ENCODE results near the gene PMM2.
"Not testable (repeated sequence)": the region's sequence is repeated elsewhere in the genome, so short reads cannot be mapped to it uniquely, and the experiment has no call there.

Gene PMM2

DNA sequence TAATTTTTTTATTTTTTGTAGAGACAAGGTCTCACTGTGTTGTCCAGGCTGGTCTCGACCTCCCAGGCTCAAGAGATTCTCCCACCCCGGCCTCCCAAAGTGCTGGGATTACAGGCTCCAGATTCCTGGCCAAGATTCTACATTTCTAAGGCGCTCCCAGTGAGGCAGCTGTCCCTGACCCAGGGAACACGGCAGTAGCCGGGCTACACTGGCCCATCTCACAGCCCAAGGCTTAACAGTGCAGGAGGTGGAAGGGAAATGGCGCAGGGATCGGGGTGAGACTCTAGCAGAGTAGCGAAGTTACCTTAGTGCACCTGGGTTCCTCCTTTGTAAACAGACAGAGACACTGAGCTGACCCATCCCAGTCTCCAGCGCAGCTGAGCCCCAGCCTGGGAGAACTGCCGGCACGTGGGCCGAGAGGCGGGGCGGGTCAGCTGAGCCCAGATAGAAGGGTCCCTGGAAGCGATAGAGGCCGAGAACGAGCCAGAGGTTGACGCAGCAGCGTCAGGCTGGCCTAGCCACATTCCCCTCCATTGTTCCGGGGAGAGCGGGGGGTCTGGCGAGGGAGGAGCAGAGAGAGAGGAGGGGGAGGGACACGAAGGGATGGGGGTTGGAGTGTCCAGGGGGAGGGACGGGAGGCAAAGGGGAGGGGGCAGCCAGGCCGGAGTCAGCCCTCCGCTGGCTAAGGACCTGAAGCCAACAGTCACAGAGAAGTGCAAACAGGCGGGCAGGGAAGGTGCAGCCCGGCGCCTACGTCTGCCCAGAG lies 68.7 kb downstream of the PMM2 start:
- no peak for DNase-seq (ENCODE audit: low read depth in 2 of 3, low spot score in 2 of 3)

DNA sequence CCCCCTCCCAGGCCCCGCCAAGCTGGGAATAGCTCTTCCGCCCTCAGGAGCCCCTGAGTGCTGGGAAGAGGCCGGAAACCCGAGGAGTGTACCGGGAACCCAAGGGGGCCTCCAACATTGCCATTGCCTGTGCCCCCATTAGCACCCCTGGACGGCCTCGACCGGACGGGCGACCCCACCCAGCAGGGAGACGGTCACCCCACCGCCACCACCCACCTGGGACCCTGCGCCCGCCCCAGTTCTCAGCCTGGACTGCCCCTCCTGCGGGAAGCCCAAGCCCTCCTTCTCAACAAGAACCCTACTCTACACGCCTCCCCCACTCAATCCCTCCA lies 69.2 kb downstream of the PMM2 start:
- DNase-seq (ENCODE audit: low read depth in 2 of 3, low spot score in 2 of 3) = no peak

DNA sequence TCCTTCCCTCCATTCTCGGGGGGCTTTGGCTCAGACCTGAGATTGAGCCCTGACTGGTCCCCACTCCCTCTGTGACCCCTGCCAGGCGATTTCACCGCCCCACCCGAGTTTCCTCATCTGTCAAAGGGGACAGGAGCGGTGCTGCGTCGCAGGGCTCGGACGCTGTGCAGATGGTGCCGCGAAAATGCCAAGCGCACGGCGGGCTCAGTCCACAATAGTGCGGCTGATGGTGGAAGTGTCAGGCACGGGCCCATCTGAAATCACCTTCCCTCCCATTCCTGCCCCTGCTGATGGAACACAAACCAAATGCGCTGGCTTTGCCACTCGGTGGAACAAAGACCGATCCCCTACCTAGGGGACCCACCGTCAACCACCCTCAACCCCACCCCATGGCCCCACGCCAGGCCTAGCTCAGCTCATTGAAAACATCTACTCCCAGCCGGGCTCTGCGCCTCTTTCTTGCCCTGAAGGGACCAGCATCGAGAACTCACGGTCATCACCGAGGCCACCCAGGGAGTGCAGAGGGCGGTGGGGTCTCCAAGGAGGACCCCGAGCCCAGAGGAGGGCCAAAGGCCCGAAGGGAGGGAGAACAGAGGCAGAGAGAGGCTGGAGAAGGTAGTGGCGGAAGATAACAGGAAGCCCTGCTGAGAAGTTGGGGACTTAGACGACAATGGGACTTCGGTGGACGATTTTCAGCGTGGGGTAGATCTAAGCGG lies 69.7 kb downstream of the PMM2 start:
- DNase-seq (ENCODE audit: low read depth in 2 of 3, low spot score in 2 of 3) = no peak

DNA sequence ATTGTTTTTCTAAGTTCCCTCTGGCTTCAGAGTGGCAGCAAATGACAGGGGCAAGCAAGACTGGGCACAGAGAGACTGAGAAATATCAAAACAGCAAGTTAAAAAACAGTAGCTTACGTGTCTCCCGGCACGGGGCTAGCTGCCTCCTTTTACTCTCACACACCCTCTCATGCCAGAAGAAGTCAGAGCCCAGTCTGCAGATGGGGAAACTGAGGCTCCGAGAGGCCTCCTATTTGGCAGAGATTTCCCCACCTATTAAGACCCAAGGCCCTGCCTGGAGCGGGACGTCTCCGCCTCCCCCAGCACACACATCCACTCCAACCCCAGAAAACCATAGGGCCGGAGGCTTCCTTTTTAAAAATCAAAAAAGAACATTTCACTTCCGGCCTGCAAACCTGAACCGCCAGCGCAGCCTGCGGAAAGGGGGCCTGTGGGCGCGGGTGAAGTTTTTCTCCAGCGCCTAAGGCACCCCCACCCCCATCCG lies 70.3 kb downstream of the PMM2 start:
- DNase-seq (ENCODE audit: low read depth in 2 of 3, low spot score in 2 of 3) = no peak

DNA sequence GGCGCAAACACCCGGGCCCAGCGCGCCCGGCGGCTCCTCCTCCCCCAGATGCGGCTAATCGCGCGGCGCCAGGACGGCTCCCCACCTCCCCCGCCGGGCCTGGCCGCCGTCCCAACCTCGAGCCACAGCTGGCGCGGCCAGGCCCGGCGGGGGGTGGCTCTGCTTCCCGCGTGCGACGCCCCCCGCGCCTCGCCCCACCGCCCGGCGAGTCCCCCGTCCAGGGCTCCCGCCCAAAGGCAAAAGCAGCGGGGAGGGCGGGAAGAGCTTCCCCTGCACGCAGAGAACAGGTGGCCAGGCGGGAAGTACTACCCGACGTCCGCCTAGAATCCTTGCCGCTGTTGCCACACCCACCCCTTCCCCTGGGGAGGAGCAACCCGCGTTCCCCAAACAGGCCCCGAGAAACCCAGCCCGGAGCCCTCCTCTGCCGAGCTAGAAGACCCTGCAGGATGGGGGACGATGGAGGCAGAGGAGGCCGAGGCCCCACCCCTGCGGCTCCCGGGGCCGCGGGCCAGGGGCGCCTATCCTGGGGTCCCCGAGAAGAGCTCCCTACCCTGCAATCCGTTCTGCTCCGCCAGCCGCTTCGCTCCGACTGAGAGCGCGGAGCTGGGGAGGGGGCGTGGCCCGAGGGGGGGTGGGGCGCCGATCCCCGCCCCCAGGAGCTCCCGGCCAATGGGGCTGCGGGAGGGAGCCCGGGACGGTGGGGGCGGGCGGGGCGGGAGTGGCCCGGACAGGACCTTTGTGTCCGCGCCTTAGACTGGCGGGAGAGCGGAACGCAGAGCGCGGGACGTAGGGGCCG lies 71.0 kb downstream of the PMM2 start, which contains the start of gene CARHSP1:
TSS of gene CARHSP1 (minus strand) at position 591 of the 796 bp plus-strand sequence. CDS start 9,678 bp downstream, outside the sequence.
- DNase-seq (ENCODE audit: low read depth in 2 of 3, low spot score in 2 of 3) = peak; percentile 61 to 85 (median 80)

DNA sequence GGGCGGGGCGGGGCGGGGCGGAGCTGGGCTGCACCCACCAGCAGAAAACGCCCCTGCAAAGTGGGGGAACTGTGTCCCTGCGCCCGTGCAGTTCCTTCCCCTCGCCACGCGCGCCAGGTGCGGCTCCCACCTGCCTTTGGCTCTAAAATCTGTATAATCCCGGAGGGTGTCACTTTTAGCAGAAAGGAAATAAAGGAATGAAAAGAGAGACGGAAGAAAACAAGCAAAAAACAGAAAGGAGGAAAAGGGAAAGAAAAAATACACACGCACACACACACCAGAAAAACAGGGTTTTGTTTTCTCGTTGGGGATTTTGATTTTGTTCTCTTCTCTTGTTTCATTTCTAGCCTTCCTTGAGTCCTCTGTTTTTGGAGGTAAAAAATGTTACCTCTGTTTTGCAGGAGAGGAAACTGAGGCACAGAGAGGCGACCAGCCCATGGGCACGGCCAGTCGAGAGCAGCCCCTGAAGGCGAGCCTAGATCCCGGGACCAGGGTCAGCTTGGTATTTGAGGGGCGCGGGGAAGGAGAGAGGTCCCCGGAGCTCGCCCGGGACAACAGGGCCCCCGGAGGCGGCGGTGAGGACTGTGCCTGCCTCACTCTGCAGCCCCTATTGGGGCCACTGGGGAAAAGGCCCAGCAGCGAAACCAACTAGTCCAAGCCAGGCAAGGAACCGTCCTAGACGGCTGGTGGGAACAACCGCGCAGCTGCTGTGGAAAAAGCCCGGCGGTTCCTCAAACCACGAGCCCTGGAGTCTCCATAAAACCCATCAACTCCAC lies 71.8 kb downstream of the PMM2 start:
- no peak for DNase-seq (ENCODE audit: low read depth in 2 of 3, low spot score in 2 of 3)

DNA sequence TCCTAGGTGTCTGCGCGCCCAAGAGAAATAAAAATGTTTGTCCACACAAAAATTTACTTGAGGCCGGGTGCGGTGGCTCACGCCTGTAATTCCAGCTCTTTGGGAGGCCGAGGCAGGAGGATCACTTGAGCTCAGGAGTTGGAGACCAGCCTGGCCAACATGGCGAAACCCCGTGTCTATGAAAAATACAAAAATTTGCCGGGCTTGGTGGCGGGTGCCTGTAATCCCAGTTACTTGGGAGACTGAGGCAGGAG lies 72.3 kb downstream of the PMM2 start:
- DNase-seq (ENCODE audit: low read depth in 2 of 3, low spot score in 2 of 3) = not testable (repeated sequence)

DNA sequence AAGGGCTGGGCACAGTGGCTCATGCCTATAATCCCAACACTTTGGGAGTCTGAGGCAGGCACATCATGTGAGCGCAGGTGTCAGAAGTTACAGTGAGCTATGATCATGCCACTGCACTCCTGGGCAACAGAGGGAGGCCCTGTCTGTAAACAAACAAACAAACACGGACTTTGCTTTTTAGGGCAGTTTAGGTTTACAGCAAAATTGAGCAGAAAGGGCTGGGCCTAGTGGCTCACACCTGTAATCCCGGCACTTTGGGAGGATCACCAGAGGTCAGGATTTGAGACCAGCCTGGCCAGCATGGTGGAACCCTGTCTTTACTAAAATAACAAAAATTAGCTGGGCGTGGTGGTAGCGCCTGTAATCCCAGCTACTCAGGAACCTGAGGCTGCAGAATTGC lies 74.4 kb downstream of the PMM2 start:
- no peak for DNase-seq (ENCODE audit: low read depth in 2 of 3, low spot score in 2 of 3)

DNA sequence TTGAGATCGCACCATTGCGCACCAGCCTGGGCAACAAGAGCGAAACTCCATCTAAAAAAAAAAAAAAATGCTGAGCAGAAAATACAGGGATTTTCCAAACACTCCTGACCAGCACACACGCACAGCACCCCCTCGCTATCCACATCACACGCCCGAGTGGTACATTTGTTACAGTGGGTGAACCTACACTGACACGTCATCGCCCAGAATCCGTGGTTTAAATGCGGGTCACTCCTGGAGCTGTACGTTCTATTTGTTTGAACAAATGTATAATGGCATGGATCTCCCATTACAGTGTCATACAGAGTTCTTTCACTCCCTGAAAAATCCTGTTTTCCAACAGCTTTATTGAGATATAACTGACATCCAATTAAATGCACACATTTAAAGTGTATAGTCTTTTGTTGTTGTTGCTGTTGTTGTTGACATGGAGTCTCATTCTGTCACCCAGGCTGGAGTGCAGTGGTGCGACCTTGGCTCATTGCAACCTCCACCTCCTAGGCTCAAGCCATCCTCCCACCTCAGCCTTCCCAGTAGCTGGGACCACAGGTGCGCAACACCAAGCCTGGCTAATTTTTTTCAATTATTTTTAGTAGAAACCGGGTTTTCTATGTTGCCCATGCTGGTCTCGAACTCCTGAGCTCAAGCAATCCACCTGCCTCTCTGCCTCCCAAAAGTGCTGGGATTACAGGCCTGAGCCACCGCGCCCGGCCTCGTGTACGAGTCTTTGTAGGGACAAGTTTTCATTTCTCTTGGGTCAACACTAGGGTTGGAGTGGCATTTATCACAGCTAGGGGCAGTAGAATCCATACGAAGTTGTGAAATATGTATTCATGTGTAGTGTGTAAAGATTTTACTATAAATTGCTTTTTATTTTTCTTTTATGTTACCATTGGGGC lies 75.6 kb downstream of the PMM2 start:
- DNase-seq (ENCODE audit: low read depth in 2 of 3, low spot score in 2 of 3) = no peak

DNA sequence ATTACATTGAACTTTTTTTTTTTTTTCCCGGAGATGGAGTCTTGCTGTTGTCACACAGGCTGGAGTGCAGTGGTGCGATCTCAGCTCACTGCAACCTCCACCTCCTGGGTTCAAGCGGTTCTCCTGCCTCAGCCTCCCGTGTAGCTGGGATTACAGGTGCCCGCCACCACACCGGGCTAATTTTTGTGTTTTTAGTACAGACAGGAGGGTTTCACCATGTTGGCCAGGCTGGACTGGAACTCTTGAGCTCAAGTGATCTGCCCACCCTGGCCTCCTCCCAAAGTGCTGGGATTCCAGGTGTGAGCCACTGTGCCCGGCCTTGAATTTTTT lies 76.2 kb downstream of the PMM2 start:
- DNase-seq (ENCODE audit: low read depth in 2 of 3, low spot score in 2 of 3) = not testable (repeated sequence)

DNA sequence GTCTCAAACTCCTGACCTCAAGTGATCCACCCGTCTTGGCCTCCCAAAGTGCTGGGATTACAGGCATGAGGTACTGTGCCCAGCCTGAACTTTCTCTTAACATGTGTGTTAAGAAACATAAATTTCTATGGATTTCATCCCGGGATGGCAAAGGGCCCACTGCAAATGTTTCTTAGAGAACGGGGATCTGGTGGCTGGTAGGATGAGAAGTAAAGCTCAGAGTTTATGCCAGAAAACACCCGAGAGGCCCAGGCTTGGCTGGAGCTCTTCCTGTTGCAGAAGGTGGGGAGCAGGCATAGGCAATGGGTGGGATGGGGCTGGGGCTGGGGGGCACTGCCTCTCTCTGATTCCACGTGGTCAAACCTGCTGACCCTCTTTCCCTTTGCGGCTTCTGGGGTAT lies 76.7 kb downstream of the PMM2 start:
- DNase-seq (ENCODE audit: low read depth in 2 of 3, low spot score in 2 of 3) = no peak

DNA sequence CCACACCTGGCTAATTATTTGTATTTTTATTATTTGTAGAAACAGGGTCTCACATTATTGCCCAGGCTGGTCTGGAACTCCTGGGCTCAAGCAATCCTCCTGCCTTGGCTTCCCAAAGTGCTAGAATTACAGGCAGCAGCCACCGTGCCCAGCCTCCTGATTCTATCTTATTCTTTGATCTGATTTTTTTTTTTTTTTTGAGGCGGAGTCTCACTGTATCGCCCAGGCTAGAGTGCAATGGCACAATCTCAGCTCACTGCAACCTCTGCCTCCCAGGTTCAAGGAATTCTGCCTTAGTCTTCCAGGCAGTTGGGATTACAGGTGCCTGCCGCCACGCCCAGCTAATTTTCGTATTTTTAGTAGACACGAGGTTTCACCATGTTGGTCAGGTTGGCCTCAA lies 77.7 kb downstream of the PMM2 start:
- DNase-seq (ENCODE audit: low read depth in 2 of 3, low spot score in 2 of 3) = not testable (repeated sequence)

DNA sequence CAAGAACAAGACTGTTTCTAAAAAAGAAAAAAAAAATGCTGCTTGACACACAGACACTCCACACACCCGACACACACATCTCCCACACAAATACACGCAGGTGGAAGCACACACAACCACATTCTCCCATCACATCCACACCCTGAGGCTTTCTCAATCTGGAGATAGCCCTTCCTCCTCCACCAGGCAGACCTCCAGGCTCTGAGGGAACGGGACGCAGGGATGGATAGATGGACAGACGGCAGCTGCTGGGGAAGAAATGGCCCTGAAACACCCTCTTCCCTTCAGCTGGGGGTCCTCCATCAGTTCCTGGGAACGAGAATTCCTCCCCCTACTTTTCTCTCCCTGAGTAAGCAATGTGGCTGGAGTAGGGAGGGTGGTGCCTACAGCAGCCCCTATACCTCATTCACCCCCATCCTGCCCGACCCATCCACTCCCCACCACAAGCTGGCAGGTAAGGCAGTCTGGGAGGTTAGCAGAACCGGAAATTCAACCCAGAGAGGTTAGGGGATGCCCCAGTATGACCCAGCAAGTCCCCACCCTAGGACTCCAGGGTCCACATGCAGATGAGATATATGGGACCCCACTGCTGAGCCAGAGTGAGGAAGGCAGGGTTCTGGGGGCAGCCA lies 80.4 kb downstream of the PMM2 start:
- no peak for DNase-seq (ENCODE audit: low read depth in 2 of 3, low spot score in 2 of 3)

DNA sequence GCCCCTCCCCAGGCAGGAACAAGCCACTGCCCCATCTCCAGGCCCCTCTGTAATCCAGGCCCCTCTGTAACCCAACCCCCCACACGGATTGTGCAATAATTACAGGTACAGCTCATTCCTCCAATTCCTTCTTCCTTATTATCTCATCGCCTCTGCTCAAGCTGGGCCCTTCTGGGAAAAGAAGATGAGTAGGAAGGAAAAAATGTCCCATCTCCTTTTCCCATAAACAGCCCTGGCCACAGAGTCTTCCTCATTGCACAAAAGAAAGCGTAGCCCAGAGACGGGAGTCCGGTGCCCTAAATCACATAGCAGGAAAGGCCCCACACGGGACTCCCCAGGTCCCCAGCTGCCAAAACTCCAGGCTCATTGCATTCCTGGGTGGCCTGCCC lies 80.9 kb downstream of the PMM2 start:
- no peak for DNase-seq (ENCODE audit: low read depth in 2 of 3, low spot score in 2 of 3)

DNA sequence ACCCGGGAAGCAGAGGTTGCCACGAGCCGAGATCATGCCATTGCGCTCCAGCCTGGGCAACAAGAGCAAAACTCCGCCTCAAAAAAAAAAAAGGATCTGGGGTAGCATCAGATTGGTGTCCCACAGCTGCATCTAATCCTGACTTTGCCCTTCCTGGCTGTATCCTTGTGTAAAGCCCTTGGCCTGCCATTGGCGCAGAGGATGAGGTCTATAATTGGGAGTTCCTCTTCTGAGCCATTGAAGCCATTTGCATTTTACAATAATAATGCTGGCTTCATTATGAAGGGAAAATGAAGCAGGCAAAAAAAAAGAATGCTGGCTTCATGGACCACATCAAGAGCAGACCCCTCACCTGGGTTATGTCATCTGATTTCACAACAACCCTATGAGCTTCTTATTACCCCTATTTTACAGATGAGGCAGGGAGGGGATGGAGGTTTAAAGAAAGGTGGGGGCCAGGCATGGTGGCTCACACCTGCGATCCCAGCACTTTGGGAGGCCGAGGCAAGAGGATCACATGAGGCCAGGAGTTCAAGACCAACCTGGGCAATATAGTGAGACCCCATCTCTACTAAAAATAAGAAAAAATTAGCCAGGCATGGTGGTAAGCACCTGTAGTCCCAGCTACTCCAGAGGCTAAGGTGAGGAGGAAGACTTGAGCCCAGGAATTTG lies 83.3 kb downstream of the PMM2 start:
- no peak for DNase-seq (ENCODE audit: low read depth in 2 of 3, low spot score in 2 of 3)

DNA sequence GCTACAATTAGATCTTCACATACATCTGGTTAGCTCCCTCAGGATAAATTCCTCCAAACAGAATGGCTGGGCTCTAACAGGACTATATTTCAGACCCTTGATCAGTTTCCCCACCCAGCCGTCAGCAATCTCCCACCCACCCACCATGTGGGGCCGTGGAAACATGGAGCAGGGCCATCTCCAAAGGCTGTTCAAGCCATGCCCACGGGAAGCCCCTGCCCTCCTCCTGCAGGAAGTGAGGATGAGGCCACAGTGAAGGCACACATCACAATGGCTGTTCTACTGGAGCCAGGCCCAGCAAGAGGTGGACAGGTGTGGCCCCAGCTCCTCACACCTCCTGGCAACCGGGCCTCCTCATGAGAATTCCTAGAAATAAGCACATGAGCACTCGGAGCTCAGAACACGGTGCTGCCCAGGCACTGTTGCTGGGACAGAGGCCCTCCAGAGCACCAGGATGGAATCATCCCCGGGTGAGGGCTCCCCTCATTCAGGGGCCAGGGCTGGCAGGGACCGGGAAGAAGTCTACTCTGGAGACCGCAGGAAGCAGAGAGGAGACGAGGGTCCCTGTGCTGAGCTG lies 84.5 kb downstream of the PMM2 start, which contains the start of gene LITAFD:
TSS of gene LITAFD (plus strand) at position 311 of the 577 bp plus-strand sequence. CDS start 2,005 bp downstream, outside the sequence.
- no peak for DNase-seq (ENCODE audit: low read depth in 2 of 3, low spot score in 2 of 3)

DNA sequence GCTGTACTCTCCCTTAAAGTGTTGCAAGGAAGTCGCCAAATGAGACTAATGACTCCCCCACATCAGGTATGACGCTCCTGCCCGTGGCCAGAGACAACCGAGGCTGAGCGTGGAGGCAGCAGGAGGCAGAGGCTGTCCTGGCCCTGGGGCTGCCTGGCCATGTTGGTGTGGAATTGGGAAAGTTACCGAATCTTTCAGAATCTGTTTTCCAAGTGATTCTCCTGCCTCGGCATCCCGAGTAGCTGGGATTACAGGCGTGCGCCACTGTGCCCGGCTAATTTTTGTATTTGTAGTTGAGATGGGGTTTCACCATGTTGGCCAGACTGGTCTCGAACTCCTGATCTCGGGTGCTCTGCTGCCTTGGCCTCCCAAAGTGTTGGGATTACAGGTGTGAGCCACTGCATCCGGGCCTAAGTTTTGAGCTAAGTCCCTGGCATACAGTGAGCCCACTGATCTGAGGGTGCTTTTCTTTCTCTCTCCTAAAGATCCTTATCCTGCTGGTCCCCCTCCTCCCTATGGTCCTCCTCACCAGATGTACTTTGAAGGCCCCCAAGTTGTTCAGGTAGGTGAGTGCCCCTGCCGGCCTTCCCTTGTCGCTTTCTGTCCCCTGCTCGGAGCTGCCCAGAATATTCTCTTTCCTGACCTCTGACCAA lies 85.2 kb downstream of the PMM2 start:
- DNase-seq (ENCODE audit: low read depth in 2 of 3, low spot score in 2 of 3) = no peak
